IMR-90 (cell line): Measurements from ENCODE around the gene RYK. TPM values are rescaled to one million over a fixed set of nuclear protein-coding genes. Genes with fewer than 3 reads are reported as not detected.

ENCODE experiments used
- ATAC-seq: fragments of 200-7000 bp; cut with Tn5 transposase; 2 replicates; pipeline ENCODE4 v1.9.1; 2020; ENCODE audit warnings: low read depth, mild to moderate bottlenecking, moderate library complexity
- BruUV-seq: library from RNA; stranded (reverse); fragments of 400-500 nt; replicated peaks from 2 replicates; lab custom pipeline; 2021; lab: Mats Ljungman, UMichigan
- CTCF ChIA-PET: fragments of 300-600 bp; formaldehyde crosslinking; extraction: SDS; loops from one replicate; lab custom pipeline; 2021; ENCODE audit warnings: antibody characterized with exemption; lab: Yijun Ruan, JAX
- POLR2A ChIA-PET: fragments of 300-600 bp; sonication (Branson Sonifier 250); formaldehyde crosslinking; loops from one replicate; lab custom pipeline; 2022; ENCODE audit warnings: antibody characterized with exemption; ENCODE audit not compliant: unreplicated experiment; lab: Charles Lee
- DNase-seq: peaks from one replicate; pipeline ENCODE4 v3.0.0; 2013
- H2AFZ ChIP-seq: replicated peaks from 2 replicates; pipeline ENCODE3; 2013; ENCODE audit warnings: low read length, mild to moderate bottlenecking; ENCODE audit not compliant: poor library complexity
- H2AK5ac ChIP-seq: 2 replicates; pipeline ENCODE4 v1.6.1; 2013; ENCODE audit warnings: low read depth, low read length, inconsistent platforms
- H2AK9ac ChIP-seq: replicated peaks from 2 replicates; pipeline ENCODE3; 2013; ENCODE audit warnings: mild to moderate bottlenecking, low read depth, low read length, moderate library complexity; ENCODE audit not compliant: poor library complexity
- H2BK120ac ChIP-seq: 2 replicates; pipeline ENCODE4 v1.6.1; 2013; ENCODE audit warnings: low read depth, low read length, inconsistent platforms
- H2BK15ac ChIP-seq: 3 replicates; pipeline ENCODE4 v1.6.1; 2013; ENCODE audit warnings: low read depth, low read length, inconsistent platforms
- H2BK20ac ChIP-seq: 2 replicates; pipeline ENCODE4 v1.6.1; 2013; ENCODE audit warnings: low read depth, mild to moderate bottlenecking, inconsistent platforms, low read length, moderate library complexity
- H2BK5ac ChIP-seq: 2 replicates; pipeline ENCODE4 v1.6.1; 2013; ENCODE audit warnings: mild to moderate bottlenecking, low read depth, low read length, inconsistent platforms; ENCODE audit not compliant: poor library complexity, severe bottlenecking
- H3K14ac ChIP-seq: replicated peaks from 2 replicates; pipeline ENCODE4 v1.6.1; 2013; ENCODE audit warnings: low read depth, low read length, inconsistent platforms
- H3K18ac ChIP-seq: 2 replicates; pipeline ENCODE4 v1.6.1; 2013; ENCODE audit warnings: low read depth, low read length, control low read depth
- H3K23ac ChIP-seq: 2 replicates; pipeline ENCODE4 v1.6.1; 2013; ENCODE audit warnings: low read depth, low read length, inconsistent platforms
- H3K27ac ChIP-seq: 2 replicates; pipeline ENCODE4 v1.5.1; 2013; ENCODE audit warnings: mild to moderate bottlenecking, control low read depth, low read length; ENCODE audit not compliant: insufficient read depth
- H3K27me3 ChIP-seq: 2 replicates; pipeline ENCODE4 v1.6.1; 2013; ENCODE audit warnings: low read length; ENCODE audit not compliant: control insufficient read depth, insufficient read depth
- H3K36me3 ChIP-seq: 2 replicates; pipeline ENCODE4 v1.6.1; 2013; ENCODE audit warnings: low read length, mixed read lengths; ENCODE audit not compliant: control insufficient read depth, insufficient read depth
- H3K4ac ChIP-seq: 2 replicates; pipeline ENCODE4 v1.6.1; 2013; ENCODE audit warnings: low read depth, low read length, inconsistent platforms
- H3K4me1 ChIP-seq: 2 replicates; pipeline ENCODE4 v1.6.1; 2013; ENCODE audit warnings: low read length, mixed read lengths; ENCODE audit not compliant: control insufficient read depth, insufficient read depth
- H3K4me2 ChIP-seq: 2 replicates; pipeline ENCODE4 v1.6.1; 2013; ENCODE audit warnings: low read depth, mild to moderate bottlenecking, control low read depth, low read length, moderate library complexity
- H3K4me3 ChIP-seq: 2 replicates; pipeline ENCODE4 v1.5.1; 2013; ENCODE audit warnings: low read depth, mild to moderate bottlenecking, control low read depth, low read length, moderate library complexity; ENCODE audit not compliant: insufficient read depth
- H3K56ac ChIP-seq: 2 replicates; pipeline ENCODE4 v1.6.1; 2013; ENCODE audit warnings: low read length, inconsistent platforms; ENCODE audit not compliant: insufficient read depth; ENCODE audit errors: extremely low read depth
- H3K79me1 ChIP-seq, 2 experiments: 2 replicates each; pipeline ENCODE4 v1.6.1; 2013; ENCODE audit warnings: low read length in 2 of 2, inconsistent platforms in 1 of 2, low read depth in 1 of 2
- H3K9ac ChIP-seq: 2 replicates; pipeline ENCODE4 v1.6.1; 2013; ENCODE audit warnings: low read depth, low read length, control low read depth
- H3K9me1 ChIP-seq: 2 replicates; pipeline ENCODE4 v1.6.1; 2013; ENCODE audit warnings: low read length, inconsistent platforms; ENCODE audit not compliant: insufficient read depth
- H3K9me3 ChIP-seq: 2 replicates; pipeline ENCODE4 v1.6.1; 2013; ENCODE audit warnings: low read length; ENCODE audit not compliant: control insufficient read depth, insufficient read depth
- H4K20me1 ChIP-seq: 2 replicates; pipeline ENCODE4 v1.6.1; 2013; ENCODE audit warnings: low read length, inconsistent platforms; ENCODE audit not compliant: insufficient read depth
- H4K5ac ChIP-seq: 2 replicates; pipeline ENCODE4 v1.6.1; 2013; ENCODE audit warnings: mild to moderate bottlenecking, low read depth, low read length, control low read depth
- H4K8ac ChIP-seq, 2 experiments: 2 replicates each; pipeline ENCODE4 v1.6.1; 2013; ENCODE audit warnings: low read depth in 2 of 2, low read length in 2 of 2, control low read depth in 1 of 2, inconsistent platforms in 1 of 2
- H4K91ac ChIP-seq: 2 replicates; pipeline ENCODE4 v1.6.1; 2013; ENCODE audit warnings: low read depth, low read length, inconsistent platforms; ENCODE audit not compliant: insufficient read depth
- BHLHE40 ChIP-seq: fragments of 150-350 bp; IDR thresholded peaks from 2 replicates; pipeline ENCODE4 v1.6.1; 2016; ENCODE audit warnings: mild to moderate bottlenecking, low read depth, low read length
- CEBPB ChIP-seq: IDR thresholded peaks from 2 replicates; pipeline ENCODE4 v1.6.1; 2012; ENCODE audit warnings: low read depth, low read length, improper control_type of control experiment
- CHD1 ChIP-seq: IDR thresholded peaks from 2 replicates; pipeline ENCODE4 v1.6.1; 2012; ENCODE audit warnings: low read depth, low read length, improper control_type of control experiment
- CTCF ChIP-seq: conservative IDR thresholded peaks from 2 replicates; pipeline ENCODE4 v1.5.1; 2012; ENCODE audit warnings: mild to moderate bottlenecking, low read depth, low read length, improper control_type of control experiment
- ELK1 ChIP-seq: fragments of 150-350 bp; IDR thresholded peaks from 2 replicates; pipeline ENCODE4 v1.6.1; 2016; ENCODE audit warnings: low read depth, mild to moderate bottlenecking, low read length, moderate library complexity, borderline replicate concordance
- FOS ChIP-seq: fragments of 150-350 bp; IDR thresholded peaks from 2 replicates; pipeline ENCODE4 v1.6.1; 2016; ENCODE audit warnings: low read depth, low read length
- MAFK ChIP-seq: IDR thresholded peaks from 2 replicates; pipeline ENCODE4 v1.6.1; 2012; ENCODE audit warnings: low read depth, low read length, improper control_type of control experiment
- MXI1 ChIP-seq: IDR thresholded peaks from 2 replicates; pipeline ENCODE4 v1.6.1; 2012; ENCODE audit warnings: low read depth, mild to moderate bottlenecking, low read length, moderate library complexity, borderline replicate concordance
- NFE2L2 ChIP-seq: fragments of 150-350 bp; IDR thresholded peaks from 2 replicates; pipeline ENCODE4 v1.6.1; 2016; ENCODE audit warnings: low read depth, mild to moderate bottlenecking, low read length
- POLR2A ChIP-seq: IDR thresholded peaks from 2 replicates; pipeline ENCODE4 v1.6.1; 2012; ENCODE audit warnings: mild to moderate bottlenecking, low read depth, low read length
- RAD21 ChIP-seq: IDR thresholded peaks from 2 replicates; pipeline ENCODE4 v1.6.1; 2012; ENCODE audit warnings: low read length, improper control_type of control experiment
- RCOR1 ChIP-seq: IDR thresholded peaks from 2 replicates; pipeline ENCODE4 v1.6.1; 2012; ENCODE audit warnings: mild to moderate bottlenecking, low read length, improper control_type of control experiment; ENCODE audit not compliant: insufficient replicate concordance
- RFX5 ChIP-seq: IDR thresholded peaks from 2 replicates; pipeline ENCODE4 v1.8.0; 2012; ENCODE audit warnings: low read depth, mild to moderate bottlenecking, low read length, moderate library complexity
- SMC3 ChIP-seq: fragments of 150-350 bp; IDR thresholded peaks from 2 replicates; pipeline ENCODE4 v1.6.1; 2016; ENCODE audit warnings: low read depth, mild to moderate bottlenecking, antibody characterized with exemption, low read length, moderate library complexity
- USF2 ChIP-seq: fragments of 150-350 bp; IDR thresholded peaks from 2 replicates; pipeline ENCODE4 v1.6.1; 2017; ENCODE audit warnings: mild to moderate bottlenecking, antibody characterized with exemption, low read length, low read depth
- WGBS, 2 experiments: methylation state at CpG; one replicate each; pipeline versions ENCODE4 v1.1.5 to v1.1.7; 2013; ENCODE audit warnings: missing lambda C conversion rate in 2 of 2; ENCODE audit not compliant: insufficient read length in 1 of 2; ENCODE audit errors: extremely low coverage in 2 of 2; 5-methylcytosine and 5-hydroxymethylcytosine counted together
- dilution Hi-C: fragments of 300-500 bp; cut with HindIII; formaldehyde crosslinking; loops from one replicate; pipeline ENCODE4 v1.14.3; 2018; ENCODE audit warnings: low sequenced_read_pairs; ENCODE audit not compliant: unreplicated experiment
- in situ Hi-C: fragments of 300-500 bp; cut with MboI; formaldehyde crosslinking; loops from 3 replicates; pipeline ENCODE4 v1.14.3; 2019; ENCODE audit warnings: low sequenced_read_pairs, inconsistent platforms, mixed read lengths
- intact Hi-C: fragments of 100-400 bp; cut with micrococcal nuclease; formaldehyde crosslinking; loops from 2 replicates; pipeline ENCODE4 v1.10.0; 2022
- polyA plus RNA-seq, 3 experiments: library from polyadenylated mRNA; depleted of rRNA; stranded (reverse); fragments of >200 nt; gene quantifications; 2 replicates each; pipeline ENCODE4 v1.2.3, GENCODE V29; 2012; ENCODE audit warnings: low replicate concordance in 1 of 3
- total RNA-seq: library from RNA; depleted of rRNA; stranded (reverse); fragments of >200 nt; gene quantifications from 2 replicates; pipeline ENCODE4 v1.2.3, GENCODE V29; 2012

The RYK gene
- total and polyA plus RNA-seq, 2 of the 4 experiments (the other 2 are of a cell fraction) = 42.4 to 106 TPM

DNA sequence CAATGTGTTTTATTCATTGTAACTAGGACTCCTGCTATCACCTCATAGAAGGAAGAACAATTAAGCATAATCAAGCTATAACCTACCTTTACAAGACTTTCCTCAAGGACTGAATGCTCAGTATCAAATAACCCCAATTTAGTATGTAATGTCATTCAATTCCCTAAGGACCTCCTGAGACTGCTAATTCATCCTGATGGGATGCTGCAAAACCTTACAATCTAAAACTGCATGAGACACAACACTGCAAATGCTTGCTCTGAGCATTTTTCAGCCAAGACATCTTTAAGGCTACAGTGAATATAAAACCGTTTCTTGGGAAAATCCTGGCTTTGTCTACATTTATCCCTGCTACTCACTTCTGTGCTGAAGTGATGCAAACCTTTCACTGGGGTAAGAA, 69.9 kb downstream of the RYK start:
- Histone ChIP-seq H3K9ac (no peak overlapping the region), H3K9me1 (peaks cover 5% of the 10 kb centered on the region; the same call in 1 of the 2 replicates), H3K18ac (no peak overlapping the region), H3K23ac (no peak overlapping the region), H4K5ac (no peak overlapping the region), H2BK5ac (no peak overlapping the region), H3K27me3 (no peaks in the 10 kb centered on the region), H3K14ac (no peak overlapping the region), H2AK9ac (no peak overlapping the region), H2AK5ac (no peak overlapping the region), H3K36me3 (peaks cover 8% of the 10 kb centered on the region), H3K4me3 (no peak overlapping the region), H3K4me1 (peaks cover 4% of the 10 kb centered on the region), H3K56ac (no peak overlapping the region), H4K91ac (no peak overlapping the region), H2AFZ (no peak overlapping the region), H3K79me1 (peaks cover 10 to 35% of the 10 kb centered on the region in 2 experiments), H2BK20ac (no peak overlapping the region), H3K27ac (no peak overlapping the region), H2BK15ac (no peak overlapping the region), H4K20me1 (no peaks in the 10 kb centered on the region), H4K8ac (no peak overlapping the region), H3K4ac (no peak overlapping the region), H2BK120ac (no peak overlapping the region), H3K4me2 (no peak overlapping the region), H3K9me3 (no peaks in the 10 kb centered on the region)
- ATAC-seq (no peak), DNase-seq (no peak)
- in situ Hi-C loops (no loop called here), intact Hi-C loops (no loop called here), dilution Hi-C loops (no loop called here)
- ChIA-PET CTCF (no interaction called here), POLR2A (no interaction called here)
- no TSS peak for BruUV-seq
- TF ChIP-seq CEBPB = no peak
- no peak for TF ChIP-seq RFX5
- no peak for TF ChIP-seq USF2
- no peak for TF ChIP-seq RCOR1
- no peak for TF ChIP-seq SMC3
- TF ChIP-seq CHD1 = no peak
- no peak for TF ChIP-seq FOS
- TF ChIP-seq ELK1 = no peak
- TF ChIP-seq MXI1 = no peak
- TF ChIP-seq POLR2A = no peak
- no peak for TF ChIP-seq RAD21
- TF ChIP-seq BHLHE40 = no peak
- no peak for TF ChIP-seq MAFK
- TF ChIP-seq CTCF = no peak
- TF ChIP-seq NFE2L2 = no peak
- no CpG with 5 or more reads among the region's 1 CpG for WGBS, 2 experiments
